ENCODE data around the gene PLXND1.

GRCh38 chr3:129618186-129618820 lies 11.8 kb upstream of the PLXND1 start:
- TF ChIP-seq, protein P1, sequence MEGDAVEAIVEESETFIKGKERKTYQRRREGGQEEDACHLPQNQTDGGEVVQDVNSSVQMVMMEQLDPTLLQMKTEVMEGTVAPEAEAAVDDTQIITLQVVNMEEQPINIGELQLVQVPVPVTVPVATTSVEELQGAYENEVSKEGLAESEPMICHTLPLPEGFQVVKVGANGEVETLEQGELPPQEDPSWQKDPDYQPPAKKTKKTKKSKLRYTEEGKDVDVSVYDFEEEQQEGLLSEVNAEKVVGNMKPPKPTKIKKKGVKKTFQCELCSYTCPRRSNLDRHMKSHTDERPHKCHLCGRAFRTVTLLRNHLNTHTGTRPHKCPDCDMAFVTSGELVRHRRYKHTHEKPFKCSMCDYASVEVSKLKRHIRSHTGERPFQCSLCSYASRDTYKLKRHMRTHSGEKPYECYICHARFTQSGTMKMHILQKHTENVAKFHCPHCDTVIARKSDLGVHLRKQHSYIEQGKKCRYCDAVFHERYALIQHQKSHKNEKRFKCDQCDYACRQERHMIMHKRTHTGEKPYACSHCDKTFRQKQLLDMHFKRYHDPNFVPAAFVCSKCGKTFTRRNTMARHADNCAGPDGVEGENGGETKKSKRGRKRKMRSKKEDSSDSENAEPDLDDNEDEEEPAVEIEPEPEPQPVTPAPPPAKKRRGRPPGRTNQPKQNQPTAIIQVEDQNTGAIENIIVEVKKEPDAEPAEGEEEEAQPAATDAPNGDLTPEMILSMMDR (IDR thresholded peaks at IDR 0.05): no peak
- TF ChIP-seq POLR2A (IDR thresholded peaks at IDR 0.05): no peak
- no peak for TF ChIP-seq EP300 (IDR thresholded peaks at IDR 0.05)
